CD4-positive, alpha-beta memory T cell (primary cell): Measurements from ENCODE around the gene ZHX3. TPM values are rescaled to one million over a fixed set of nuclear protein-coding genes. Genes with fewer than 3 reads are reported as not detected.

Experiments used
- CTCF ChIA-PET: fragments of 350-600 bp; sonication (Branson Sonifier 250); formaldehyde crosslinking; loops from one replicate; lab custom pipeline; 2021; ENCODE audit warnings: inconsistent platforms; ENCODE audit not compliant: partially characterized antibody; lab: Charles Lee
- POLR2A ChIA-PET: fragments of 350-600 bp; sonication (Branson Sonifier 250); formaldehyde crosslinking; loops from one replicate; lab custom pipeline; 2021; ENCODE audit not compliant: partially characterized antibody; lab: Charles Lee
- DNase-seq, 5 donors: peaks; one replicate each; pipeline versions ENCODE4 v3.0.0 to v3.0.0-alpha.2; 2020 to 2022; ENCODE audit warnings: mixed read lengths in 1 of 5
- H3K27ac ChIP-seq: one replicate; pipeline ENCODE4 v1.7.0; 2013; ENCODE audit warnings: low read depth, low read length
- H3K27me3 ChIP-seq: 2 replicates; pipeline ENCODE4 v1.7.0; 2013; ENCODE audit warnings: mild to moderate bottlenecking, low read length, moderate library complexity; ENCODE audit not compliant: insufficient read depth
- H3K36me3 ChIP-seq: 2 replicates; pipeline ENCODE4 v1.7.0; 2013; ENCODE audit warnings: mild to moderate bottlenecking, low read length, moderate library complexity; ENCODE audit not compliant: insufficient read depth
- H3K4me1 ChIP-seq: 2 replicates; pipeline ENCODE4 v1.7.0; 2013; ENCODE audit warnings: mild to moderate bottlenecking, low read length, moderate library complexity; ENCODE audit not compliant: insufficient read depth
- H3K4me3 ChIP-seq, 2 donors: one replicate each; pipeline ENCODE4 v1.7.0; 2013; ENCODE audit warnings: low read length in 2 of 2, mild to moderate bottlenecking in 1 of 2
- H3K9me3 ChIP-seq, 2 donors: one replicate each; pipeline ENCODE4 v1.7.0; 2013; ENCODE audit warnings: low read length in 2 of 2, control low read depth in 1 of 2; ENCODE audit not compliant: control insufficient read depth in 1 of 2
- H3K27ac Mint-ChIP-seq, 7 donors: one replicate each; pipeline ENCODE4 v1.8.0; 2020 to 2021; ENCODE audit warnings: mixed read lengths in 7 of 7, mild to moderate bottlenecking in 6 of 7, inconsistent platforms in 3 of 7, moderate library complexity in 3 of 7
- H3K27me3 Mint-ChIP-seq, 2 donors: one replicate each; pipeline ENCODE4 v1.8.0; 2020 to 2021; ENCODE audit warnings: mixed read lengths in 2 of 2
- H3K36me3 Mint-ChIP-seq, 2 donors: one replicate each; pipeline ENCODE4 v1.8.0; 2020 to 2021; ENCODE audit warnings: mixed read lengths in 2 of 2, inconsistent platforms in 1 of 2, mild to moderate bottlenecking in 1 of 2
- H3K4me1 Mint-ChIP-seq, 4 donors: one replicate each; pipeline ENCODE4 v1.8.0; 2020 to 2021; ENCODE audit warnings: mixed read lengths in 4 of 4, mild to moderate bottlenecking in 1 of 4
- H3K4me3 Mint-ChIP-seq, 8 donors: one replicate each; pipeline ENCODE4 v1.8.0; 2020 to 2021; ENCODE audit warnings: mixed read lengths in 8 of 8, mild to moderate bottlenecking in 7 of 8, moderate library complexity in 6 of 8, inconsistent platforms in 3 of 8
- H3K9me3 Mint-ChIP-seq, 8 donors: one replicate each; pipeline ENCODE4 v1.8.0; 2020 to 2021; ENCODE audit warnings: mixed read lengths in 8 of 8, mild to moderate bottlenecking in 5 of 8, inconsistent platforms in 3 of 8, moderate library complexity in 1 of 8
- intact Hi-C: fragments of 100-400 bp; cut with micrococcal nuclease; formaldehyde crosslinking; loops from one replicate; pipeline ENCODE4 v1.15.1; 2023
- polyA plus RNA-seq, 2 donors: library from polyadenylated mRNA; unstranded; fragments of 300-500 nt; fragmentation: Illumina TruSeq; gene quantifications; one replicate each; pipeline ENCODE4 v1.2.3, GENCODE V29; 2021
- total RNA-seq, 2 experiments: library from RNA; stranded (reverse); gene quantifications; one replicate each; pipeline ENCODE4 v1.2.3, GENCODE V29; 2021

ZHX3 gene
- total and polyA plus RNA-seq, 4 experiments from 2014 or later, result 2.4 to 6.3 (median 5.5) TPM

DNA sequence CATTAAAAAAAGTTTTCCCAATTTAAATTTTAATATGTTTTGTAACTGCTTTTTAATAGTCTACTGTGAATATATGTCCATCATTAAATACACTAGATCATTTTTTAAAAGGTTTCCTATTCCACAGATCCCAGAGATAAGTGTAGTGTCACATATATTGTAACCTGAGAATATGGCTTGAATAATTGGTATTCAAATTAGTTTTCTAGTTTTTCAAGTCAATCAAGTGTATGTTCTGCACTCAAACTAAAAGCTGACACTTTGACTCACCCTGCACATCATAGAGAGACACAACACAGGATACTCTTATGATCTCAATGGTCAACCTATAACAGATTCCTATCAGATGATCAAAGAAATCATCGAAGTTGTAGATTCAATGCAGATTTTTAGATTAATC, 49.1 kb downstream of the ZHX3 start:
- Histone ChIP-seq H3K27ac (no peak overlapping the region), H3K4me3 (no peak overlapping the region), H3K9me3 (no peaks in the 10 kb centered on the region), H3K36me3 (no peaks in the 10 kb centered on the region), H3K27me3 (no peaks in the 10 kb centered on the region), H3K4me1 (no peaks in the 10 kb centered on the region)
- intact Hi-C loops, result no loop called here
- no peak overlapping the region for H3K27ac Mint-ChIP-seq
- H3K36me3 Mint-ChIP-seq, result peaks cover 2 to 9% of the 10 kb centered on the region in 2 donors
- DNase-seq, result no peak
- H3K4me3 Mint-ChIP-seq, result no peak overlapping the region
- no peaks in the 10 kb centered on the region for H3K9me3 Mint-ChIP-seq
- H3K27me3 Mint-ChIP-seq, result no peaks in the 10 kb centered on the region
- CTCF ChIA-PET, result no interaction called here
- no peaks in the 10 kb centered on the region for H3K4me1 Mint-ChIP-seq
- POLR2A ChIA-PET, result no interaction called here

DNA sequence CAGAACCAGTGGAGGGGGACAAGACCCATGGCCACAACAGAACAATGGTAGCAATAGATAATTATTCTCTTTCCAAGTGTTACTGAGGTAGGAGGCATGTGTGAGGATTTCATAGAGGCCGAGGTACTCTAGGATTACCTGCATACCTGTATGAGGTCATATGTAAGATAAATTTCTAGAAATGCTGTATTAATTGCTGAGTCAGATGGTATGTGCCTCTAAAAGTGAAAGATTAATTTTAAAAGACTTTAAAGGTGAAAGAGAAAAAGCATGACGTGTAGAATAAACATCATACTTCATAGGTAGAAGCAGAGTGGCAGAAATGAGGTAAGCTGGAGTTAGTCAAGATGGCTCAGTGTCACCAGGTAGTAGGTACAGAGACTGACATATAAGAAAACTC, 51.6 kb downstream of the ZHX3 start:
- H3K36me3 ChIP-seq, result no peaks in the 10 kb centered on the region
- H3K27ac ChIP-seq, result no peak overlapping the region
- intact Hi-C loops, result no loop called here
- POLR2A ChIA-PET, result no interaction called here
- Mint-ChIP-seq H3K4me1 (no peaks in the 10 kb centered on the region), H3K27ac (no peak overlapping the region), H3K4me3 (no peak overlapping the region), H3K9me3 (no peaks in the 10 kb centered on the region), H3K27me3 (no peaks in the 10 kb centered on the region), H3K36me3 (peaks cover 2 to 9% of the 10 kb centered on the region in 2 donors)
- H3K4me3 ChIP-seq, result no peak overlapping the region
- H3K9me3 ChIP-seq, result no peaks in the 10 kb centered on the region
- H3K4me1 ChIP-seq, result no peaks in the 10 kb centered on the region
- CTCF ChIA-PET, result no interaction called here
- no peaks in the 10 kb centered on the region for H3K27me3 ChIP-seq
- DNase-seq, result no peak

DNA sequence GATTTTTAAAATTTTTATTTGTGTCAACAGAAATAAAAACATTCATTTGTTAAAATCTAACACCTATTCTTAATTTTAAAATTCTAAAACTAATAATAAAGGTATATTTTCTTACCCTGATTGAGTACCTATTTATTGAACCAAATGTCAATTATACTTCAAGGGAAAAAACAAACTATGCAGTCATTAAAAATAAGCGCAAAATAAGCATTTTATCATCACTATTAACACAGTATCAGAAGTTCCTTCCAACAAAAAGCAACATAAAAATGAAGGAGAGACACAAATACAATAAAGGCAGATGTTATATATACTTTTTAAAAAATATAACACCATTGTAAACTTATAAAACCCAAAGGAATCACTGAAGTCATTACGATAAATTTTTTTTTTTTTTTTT, 52.7 kb downstream of the ZHX3 start:
- Mint-ChIP-seq H3K4me1 (no peaks in the 10 kb centered on the region), H3K27me3 (no peaks in the 10 kb centered on the region), H3K27ac (no peak overlapping the region), H3K36me3 (peaks cover 2 to 9% of the 10 kb centered on the region in 2 donors), H3K9me3 (no peaks in the 10 kb centered on the region), H3K4me3 (no peak overlapping the region)
- no peaks in the 10 kb centered on the region for H3K27me3 ChIP-seq
- ChIA-PET CTCF (no interaction called here), POLR2A (no interaction called here)
- no peak for DNase-seq
- H3K4me1 ChIP-seq, result no peaks in the 10 kb centered on the region
- H3K27ac ChIP-seq, result no peak overlapping the region
- no peaks in the 10 kb centered on the region for H3K9me3 ChIP-seq
- no peaks in the 10 kb centered on the region for H3K36me3 ChIP-seq
- no peak overlapping the region for H3K4me3 ChIP-seq
- intact Hi-C loops, result no loop called here

DNA sequence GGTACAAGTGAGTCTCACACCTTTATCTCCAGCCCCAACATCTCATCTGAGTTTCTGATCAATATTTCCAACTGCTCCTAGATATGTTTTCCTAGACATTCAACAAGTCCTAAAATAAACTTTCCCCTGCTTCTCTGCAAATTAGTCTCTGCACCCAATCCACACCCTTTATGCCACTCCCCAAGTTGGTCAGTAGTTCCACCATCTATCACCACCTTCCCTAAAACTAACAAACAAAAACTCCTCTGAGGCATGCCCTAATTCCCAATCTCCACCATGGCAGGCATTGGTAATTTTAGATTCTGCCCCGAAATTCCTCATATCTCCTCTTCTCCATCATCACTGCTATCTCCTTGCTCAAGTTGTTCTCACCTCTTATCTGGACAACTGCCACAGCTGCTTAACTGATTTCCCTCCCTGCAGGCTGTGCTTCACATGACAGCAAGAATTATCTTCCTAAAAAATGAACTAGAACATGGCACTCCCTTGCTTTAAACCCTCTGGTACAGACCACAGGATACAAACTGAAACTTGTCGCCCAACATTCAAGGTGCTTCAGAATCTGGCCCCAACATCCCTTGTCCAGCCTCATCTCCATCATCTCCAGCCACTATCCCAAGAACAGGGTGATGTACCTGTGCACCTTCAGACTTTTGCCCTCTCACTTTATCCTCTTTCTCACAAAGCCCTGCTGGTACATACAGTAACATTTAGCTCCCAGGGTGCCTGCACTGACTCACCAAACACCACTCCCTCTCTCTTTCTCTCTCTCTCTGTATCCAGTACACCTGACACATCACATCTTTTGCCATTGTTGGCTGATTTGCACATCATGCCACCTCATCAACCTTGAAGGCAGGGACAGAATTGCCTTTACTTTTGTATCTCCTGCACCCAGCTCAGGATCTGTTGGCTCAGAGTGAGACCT, 55.5 kb downstream of the ZHX3 start:
- Histone ChIP-seq H3K9me3 (no peaks in the 10 kb centered on the region), H3K27me3 (no peaks in the 10 kb centered on the region), H3K36me3 (no peaks in the 10 kb centered on the region), H3K27ac (no peak overlapping the region), H3K4me1 (no peaks in the 10 kb centered on the region), H3K4me3 (no peak overlapping the region)
- CTCF ChIA-PET, result no interaction called here
- H3K27me3 Mint-ChIP-seq, result no peaks in the 10 kb centered on the region
- H3K9me3 Mint-ChIP-seq, result no peaks in the 10 kb centered on the region
- intact Hi-C loops, result no loop called here
- no peaks in the 10 kb centered on the region for H3K4me1 Mint-ChIP-seq
- H3K4me3 Mint-ChIP-seq, result no peak overlapping the region
- POLR2A ChIA-PET, result no interaction called here
- DNase-seq, result no peak
- H3K27ac Mint-ChIP-seq, result no peak overlapping the region
- H3K36me3 Mint-ChIP-seq, result peaks cover 0 to 2% of the 10 kb centered on the region in 2 donors

DNA sequence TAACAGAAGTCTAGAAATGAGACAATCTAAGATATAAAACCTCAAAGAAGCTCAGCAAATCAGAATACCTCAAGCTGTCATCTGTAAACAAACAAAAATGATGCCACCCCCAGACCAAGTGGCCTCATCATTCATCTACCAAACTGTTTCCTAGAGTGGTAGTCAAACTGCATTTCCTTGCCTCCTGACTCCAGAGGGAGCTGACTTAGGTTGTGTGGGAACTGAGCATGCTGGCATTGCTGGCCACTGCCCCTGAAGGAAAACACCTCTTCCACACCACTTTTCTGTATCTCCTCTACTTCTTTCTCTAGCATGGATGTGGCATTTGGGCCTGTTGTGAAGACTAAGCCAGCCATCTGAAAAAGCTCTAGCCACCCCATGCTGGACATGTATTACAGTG, 56.3 kb downstream of the ZHX3 start:
- POLR2A ChIA-PET, result no interaction called here

DNA sequence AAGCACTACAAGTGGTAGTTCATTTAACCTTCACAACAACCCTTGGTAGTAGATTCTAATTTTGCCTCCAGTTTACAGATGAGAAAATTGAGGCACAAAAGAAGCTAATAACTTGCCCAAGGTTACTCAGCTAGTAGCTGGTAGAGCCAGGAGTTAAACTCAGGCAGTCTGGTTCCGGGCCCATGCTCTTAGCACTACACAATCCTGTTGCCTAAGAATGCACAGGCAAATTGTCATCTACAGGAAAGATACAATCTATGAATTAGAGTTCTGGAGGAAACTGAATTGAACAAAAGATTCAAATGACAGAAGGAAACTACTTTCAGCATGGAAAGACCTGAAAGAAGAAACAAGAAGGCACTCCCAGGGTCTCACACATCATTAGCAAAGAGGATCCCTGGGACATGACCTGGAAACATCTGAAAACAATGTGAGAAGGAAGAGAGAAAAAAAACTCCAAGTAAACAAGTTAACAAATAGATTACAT, 56.8 kb downstream of the ZHX3 start:
- CTCF ChIA-PET, result no interaction called here
- Mint-ChIP-seq H3K36me3 (no peaks in the 10 kb centered on the region), H3K27me3 (no peaks in the 10 kb centered on the region)

More for the DNA sequence above, 56.3 kb downstream of the ZHX3 start:
- CTCF ChIA-PET, result no interaction called here
- intact Hi-C loops, result no loop called here
- no peaks in the 10 kb centered on the region for H3K9me3 Mint-ChIP-seq
- Histone ChIP-seq H3K27ac (no peak overlapping the region), H3K4me1 (no peaks in the 10 kb centered on the region), H3K36me3 (no peaks in the 10 kb centered on the region), H3K9me3 (no peaks in the 10 kb centered on the region), H3K4me3 (no peak overlapping the region), H3K27me3 (no peaks in the 10 kb centered on the region)
- H3K27me3 Mint-ChIP-seq, result no peaks in the 10 kb centered on the region
- H3K36me3 Mint-ChIP-seq, result peaks cover 0 to 2% of the 10 kb centered on the region in 2 donors
- H3K4me3 Mint-ChIP-seq, result no peak overlapping the region
- H3K27ac Mint-ChIP-seq, result no peak overlapping the region
- no peaks in the 10 kb centered on the region for H3K4me1 Mint-ChIP-seq
- DNase-seq, result no peak

DNA sequence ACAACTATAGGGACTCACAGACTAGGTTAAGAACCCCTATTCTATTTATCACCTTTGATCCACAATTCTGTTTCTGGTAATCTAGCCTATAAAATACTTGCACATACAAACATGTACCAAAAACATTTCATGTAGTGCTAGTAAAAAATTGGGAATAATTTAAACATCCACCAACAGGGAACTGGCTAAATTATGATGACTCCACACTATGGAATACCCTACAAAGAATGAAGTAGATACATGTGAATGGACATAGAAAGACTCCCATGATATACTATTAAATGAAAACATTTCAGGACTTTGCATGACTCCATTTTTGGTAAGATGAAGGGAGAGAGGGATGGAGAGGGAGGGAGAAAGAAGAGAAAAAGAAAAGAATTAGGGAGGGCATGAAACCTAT, 58.2 kb downstream of the ZHX3 start:
- no peaks in the 10 kb centered on the region for H3K36me3 Mint-ChIP-seq
- no peaks in the 10 kb centered on the region for H3K4me1 Mint-ChIP-seq
- H3K27me3 Mint-ChIP-seq, result no peaks in the 10 kb centered on the region
- Histone ChIP-seq H3K4me1 (no peaks in the 10 kb centered on the region), H3K36me3 (no peaks in the 10 kb centered on the region), H3K4me3 (no peak overlapping the region), H3K9me3 (no peaks in the 10 kb centered on the region), H3K27me3 (no peaks in the 10 kb centered on the region), H3K27ac (no peak overlapping the region)
- DNase-seq, result no peak
- ChIA-PET POLR2A (no interaction called here), CTCF (no interaction called here)
- no peaks in the 10 kb centered on the region for H3K9me3 Mint-ChIP-seq
- intact Hi-C loops, result no loop called here
- no peak overlapping the region for H3K27ac Mint-ChIP-seq
- H3K4me3 Mint-ChIP-seq, result no peak overlapping the region

More for the DNA sequence above, 56.8 kb downstream of the ZHX3 start:
- Histone ChIP-seq H3K36me3 (no peaks in the 10 kb centered on the region), H3K4me1 (no peaks in the 10 kb centered on the region), H3K27ac (no peak overlapping the region), H3K27me3 (no peaks in the 10 kb centered on the region), H3K4me3 (no peak overlapping the region), H3K9me3 (no peaks in the 10 kb centered on the region)
- H3K4me1 Mint-ChIP-seq, result no peaks in the 10 kb centered on the region
- no peaks in the 10 kb centered on the region for H3K9me3 Mint-ChIP-seq
- H3K4me3 Mint-ChIP-seq, result no peak overlapping the region
- H3K27ac Mint-ChIP-seq, result no peak overlapping the region
- DNase-seq, result no peak
- POLR2A ChIA-PET, result no interaction called here
- intact Hi-C loops, result no loop called here
